ENCODE data around the gene PKIG.
"Not testable (repeated sequence)": the region's sequence is repeated elsewhere in the genome, so short reads cannot be mapped to it uniquely, and the experiment has no call there.

The PKIG gene

DNA sequence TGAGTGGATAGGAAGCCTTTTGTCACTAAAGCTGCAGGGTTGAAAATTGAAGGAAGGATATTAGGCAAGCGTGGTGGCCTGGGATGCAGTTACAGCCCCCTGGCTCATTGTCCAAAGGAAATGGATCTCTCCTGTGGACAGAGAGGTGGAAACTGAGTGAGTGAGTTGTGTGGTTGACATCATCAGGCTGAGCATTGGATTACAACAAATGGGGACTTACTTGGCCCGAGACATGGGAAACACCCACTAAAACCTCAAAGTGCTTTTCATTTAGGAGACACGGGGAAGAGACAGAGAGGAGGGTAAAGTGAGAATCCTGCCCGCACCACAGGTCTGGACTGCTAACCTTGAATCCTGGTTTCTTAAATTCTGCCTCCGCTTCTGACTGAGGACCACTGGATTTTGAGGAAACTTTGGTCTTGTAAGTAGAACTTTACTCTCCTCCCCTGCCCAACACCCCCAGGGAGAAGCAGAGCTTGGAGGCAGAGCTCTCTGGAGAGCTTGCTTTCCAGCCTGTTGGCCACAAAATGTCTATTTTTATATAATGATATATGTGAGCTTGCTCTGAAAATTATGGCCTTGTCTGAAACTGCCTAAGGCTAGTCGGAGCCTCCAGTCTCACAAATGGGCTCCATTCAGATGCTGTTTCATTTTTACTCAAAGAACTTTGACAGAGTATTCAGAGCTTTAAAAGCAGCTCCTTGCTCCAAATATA, at the start of gene PKIG:
Gene PKIG, plus strand, starts transcription at position 269 of the 715 bp plus-strand sequence. CDS start 31,978 bp downstream, outside the sequence.
- no peak for DNase-seq (ENCODE audit: low read depth)

DNA sequence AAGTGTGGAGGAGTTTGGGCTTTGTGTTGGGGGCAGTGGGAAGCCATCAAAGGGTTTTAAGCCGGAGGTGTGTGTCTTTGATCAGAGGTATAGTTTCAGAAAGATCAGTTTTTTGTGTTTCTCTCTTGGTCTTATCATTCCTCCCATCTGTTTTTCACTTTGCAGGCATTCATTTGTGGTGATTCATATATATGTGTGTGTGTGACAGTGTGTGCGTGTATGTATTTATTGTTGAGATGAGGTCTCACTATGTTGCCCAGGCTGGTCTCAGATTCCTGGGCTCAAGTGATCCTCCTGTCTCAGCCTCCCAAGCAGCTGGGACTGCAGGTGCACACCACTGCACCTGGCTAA, 49.4 kb upstream of the PKIG start:
- DNase-seq (ENCODE audit: low read depth), result no peak

DNA sequence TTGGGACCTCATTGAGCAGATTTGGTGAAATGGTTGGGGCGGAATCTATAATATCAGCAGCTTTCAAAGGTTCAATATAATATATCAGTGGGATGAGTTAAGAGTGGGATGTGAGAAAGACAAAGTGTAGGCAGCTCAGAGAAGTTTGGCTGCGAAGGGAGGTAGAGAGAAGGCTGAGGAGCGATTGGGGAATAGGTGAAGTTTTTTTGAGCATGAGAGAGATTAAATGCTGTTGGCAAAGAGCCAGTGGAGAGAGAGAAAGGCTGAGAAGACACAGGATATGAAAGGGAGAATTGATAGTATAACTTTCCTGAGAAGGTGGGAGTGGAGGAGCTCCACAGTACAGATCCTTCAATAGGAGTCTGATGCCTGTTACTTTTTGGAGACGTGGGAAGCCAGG, 48.5 kb upstream of the PKIG start:
- DNase-seq (ENCODE audit: low read depth), result no peak

DNA sequence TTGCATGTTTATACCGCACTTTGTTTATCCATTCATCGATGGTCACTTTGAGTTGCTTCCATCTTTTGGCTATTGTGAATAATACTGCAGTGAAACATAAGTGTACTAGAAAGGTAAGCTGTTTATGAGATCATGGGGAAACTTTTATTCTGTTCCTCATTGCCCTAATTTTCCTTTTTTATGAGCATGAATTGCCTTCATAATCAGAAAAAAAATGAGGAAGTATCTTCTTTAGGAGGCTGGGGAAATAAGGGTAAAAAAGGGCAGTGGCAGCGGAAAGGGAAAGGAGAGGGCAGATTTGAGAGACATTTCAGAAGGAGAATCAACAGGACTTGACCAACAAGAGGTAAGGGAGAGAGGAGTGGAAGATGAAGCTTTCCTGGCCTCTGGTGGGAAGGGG, 46.2 kb upstream of the PKIG start:
- no peak for DNase-seq (ENCODE audit: low read depth)

DNA sequence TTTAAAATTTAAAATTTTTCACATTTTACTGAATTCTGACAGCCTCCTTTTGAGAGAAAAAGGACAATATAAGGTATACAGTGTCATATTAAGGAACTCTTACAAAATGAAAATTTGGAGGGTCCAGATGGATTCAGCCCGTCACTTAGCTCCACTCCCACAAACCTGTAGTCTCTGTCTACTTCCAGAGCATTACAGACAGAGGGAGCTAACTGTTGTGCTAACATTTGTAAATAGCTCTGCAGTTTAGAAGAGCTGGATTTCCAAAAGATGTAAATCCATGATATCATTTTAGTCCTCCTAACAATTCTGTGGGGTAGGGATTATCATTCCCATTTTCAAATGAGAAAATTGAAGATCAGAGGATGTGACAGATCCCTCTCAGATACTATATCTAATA, 44.4 kb upstream of the PKIG start:
- no peak for DNase-seq (ENCODE audit: low read depth)

DNA sequence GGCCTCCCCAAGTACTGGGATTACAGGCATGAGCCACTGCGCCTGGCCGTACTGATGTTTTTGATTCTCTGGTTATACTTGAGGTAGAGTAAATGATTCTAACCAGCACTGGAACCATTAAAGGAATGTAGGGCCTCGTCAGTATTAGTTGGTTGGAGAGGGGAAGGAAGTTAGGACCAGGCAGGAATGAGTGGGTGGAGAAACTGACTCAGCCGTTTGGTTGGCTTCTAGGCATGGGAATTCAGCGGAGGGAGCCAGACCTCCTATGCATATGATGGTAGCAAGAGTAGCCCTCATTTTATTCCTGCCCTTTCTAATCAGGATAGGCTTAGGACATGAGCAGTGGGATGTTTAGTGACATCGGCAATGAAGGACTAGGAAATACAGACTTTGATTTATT, 41.5 kb upstream of the PKIG start:
- DNase-seq (ENCODE audit: low read depth), result no peak

DNA sequence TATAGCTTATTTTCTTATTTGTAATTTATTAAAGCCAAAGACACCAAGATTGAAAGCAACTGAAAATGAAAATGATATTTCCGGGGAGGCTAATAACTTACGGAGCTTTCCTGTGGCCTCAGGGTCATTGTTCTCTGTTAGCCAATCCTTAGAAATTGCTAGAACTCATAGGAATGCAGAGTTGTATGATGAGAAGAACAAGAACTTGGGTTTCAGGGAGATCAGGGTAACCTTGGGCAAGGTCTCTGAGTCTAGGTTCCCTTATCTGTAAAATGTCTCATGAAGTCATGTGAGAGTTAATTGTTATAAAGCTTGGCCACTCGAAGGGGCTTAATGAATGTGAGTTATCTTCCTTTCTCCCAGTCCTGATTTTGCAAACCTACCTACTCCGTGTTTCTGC, 40.4 kb upstream of the PKIG start:
- no peak for DNase-seq (ENCODE audit: low read depth)

DNA sequence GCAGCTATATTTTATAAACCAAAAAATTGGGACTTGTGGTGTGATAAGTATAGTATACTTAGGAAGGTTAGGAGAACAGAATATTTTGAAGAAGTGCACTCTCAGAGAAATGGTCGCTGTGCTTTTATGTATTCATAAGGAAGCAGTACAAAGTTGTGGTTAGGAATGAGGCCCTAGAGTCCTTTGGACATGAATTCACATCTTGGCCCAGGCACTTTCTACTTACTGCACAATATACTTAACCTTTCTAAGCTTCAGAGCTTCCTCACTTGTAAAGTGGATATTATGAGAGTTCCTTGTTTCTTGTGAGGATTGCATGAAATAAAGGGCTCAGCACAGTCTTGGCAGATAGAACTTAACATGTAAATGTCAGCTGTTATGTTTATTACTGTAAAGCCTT, 39.5 kb upstream of the PKIG start:
- DNase-seq (ENCODE audit: low read depth), result no peak

DNA sequence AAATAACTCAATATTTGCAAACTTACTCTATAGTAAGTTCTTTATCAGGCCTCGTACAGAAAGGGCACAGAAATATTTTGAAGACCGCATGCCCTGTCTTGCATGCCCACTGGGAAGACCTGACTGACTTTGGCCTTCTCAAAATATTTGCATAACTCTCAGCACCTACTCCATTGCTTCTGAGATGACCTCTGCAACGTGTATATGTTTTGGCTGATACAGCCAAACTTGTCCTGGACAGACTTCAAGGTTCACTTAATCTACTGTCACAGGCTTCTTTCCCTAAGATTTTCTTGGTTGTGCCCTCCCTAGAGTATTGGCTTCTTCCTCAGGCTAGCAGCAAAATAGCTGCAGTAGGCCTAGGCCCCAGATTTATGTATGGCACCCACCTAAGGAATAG, 39.0 kb upstream of the PKIG start:
- DNase-seq (ENCODE audit: low read depth), result no peak

DNA sequence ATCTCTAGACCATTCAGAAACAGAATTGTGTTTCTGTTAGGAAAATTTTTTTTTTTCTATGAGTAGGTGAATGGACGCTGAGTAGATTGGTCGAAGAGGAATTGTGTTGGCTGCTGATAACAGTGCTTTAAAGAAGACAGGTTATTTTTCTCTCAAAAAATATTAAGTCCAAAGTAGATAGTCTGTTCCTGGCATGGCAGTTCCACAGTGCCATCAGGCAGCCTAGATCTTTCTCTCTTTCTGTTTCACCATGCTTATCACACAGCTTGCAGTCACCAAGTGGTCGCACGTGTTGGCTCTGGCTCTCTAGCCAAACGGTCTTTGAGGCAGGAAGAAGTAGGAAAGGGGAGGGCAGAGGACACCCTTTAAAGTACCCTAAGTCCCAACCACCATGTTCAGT, 38.1 kb upstream of the PKIG start:
- no peak for DNase-seq (ENCODE audit: low read depth)

DNA sequence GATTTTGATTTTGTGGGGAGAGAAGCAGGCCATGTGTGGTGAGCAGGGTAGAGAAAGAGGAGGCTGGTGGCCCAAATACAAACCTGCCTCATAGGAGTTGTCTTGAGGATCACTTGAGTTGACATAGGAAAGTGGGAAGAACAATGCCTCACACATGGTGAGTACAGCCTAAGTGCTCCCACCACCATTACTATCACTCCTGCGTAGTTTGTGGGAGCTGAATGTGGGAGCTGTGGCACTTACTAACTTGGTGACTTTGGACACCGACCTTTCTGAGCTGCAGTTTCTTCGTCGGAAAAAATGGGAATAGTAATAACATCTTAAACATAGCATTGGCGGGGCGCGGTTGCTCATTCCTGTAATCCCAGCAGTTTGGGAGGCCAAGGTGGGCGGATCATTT, 35.0 kb upstream of the PKIG start:
- DNase-seq (ENCODE audit: low read depth), result no peak

DNA sequence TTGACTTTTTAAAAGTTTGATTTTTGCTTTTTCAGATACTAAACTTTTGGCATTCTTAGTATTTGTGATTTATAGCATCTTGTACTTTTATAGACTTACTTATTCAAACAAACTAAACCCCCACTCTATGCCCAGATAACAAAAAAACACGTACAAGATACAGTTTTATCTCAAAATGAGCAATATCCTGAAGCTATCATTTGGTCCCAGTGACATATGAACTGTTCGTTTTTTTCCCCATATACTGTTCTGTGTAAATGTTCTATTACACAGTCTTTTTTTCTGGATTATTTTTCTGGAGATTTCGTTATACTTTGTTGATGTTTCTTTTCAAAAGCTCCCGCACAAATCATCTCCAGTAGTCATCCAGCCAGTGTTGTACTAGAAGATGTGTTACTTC, 33.3 kb upstream of the PKIG start:
- DNase-seq (ENCODE audit: low read depth), result no peak

DNA sequence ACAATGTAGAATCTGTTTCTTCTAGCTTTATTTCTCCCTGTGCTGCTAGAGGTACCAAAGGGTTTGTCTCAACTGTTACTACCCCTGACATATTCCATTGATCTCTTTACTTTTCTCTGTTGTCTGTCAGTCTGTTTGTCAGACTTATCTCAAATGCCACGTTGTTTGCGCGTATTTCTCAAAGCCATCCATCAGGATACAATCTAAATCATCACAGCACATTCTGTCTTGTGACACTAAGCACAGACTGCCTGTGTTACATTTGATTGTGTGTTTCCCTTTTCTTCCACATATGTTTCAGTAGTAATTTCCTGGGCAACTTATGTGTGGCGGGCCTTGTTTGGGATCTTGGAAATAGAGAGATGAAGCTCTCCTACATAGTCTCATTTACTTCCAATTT, 30.3 kb upstream of the PKIG start:
- DNase-seq (ENCODE audit: low read depth), result no peak

DNA sequence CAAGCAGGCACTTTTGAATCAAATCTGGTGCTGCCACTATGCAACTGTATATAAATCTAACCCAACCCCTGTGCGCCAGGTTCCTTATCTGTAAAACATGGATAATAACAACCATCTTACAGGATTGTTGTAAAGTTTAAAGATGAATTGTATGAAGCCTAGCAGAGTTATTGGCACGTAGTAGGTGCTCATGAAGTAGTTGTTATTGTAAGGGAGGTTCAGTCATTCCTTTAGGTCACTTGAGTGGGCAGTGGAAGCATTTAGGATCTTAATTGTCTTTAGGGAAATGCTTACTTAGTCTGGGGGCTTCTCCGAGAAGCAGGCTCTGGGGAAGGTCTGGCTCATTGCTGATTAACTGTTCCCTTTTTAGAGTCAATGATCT, 29.8 kb upstream of the PKIG start:
- no peak for DNase-seq (ENCODE audit: low read depth)

DNA sequence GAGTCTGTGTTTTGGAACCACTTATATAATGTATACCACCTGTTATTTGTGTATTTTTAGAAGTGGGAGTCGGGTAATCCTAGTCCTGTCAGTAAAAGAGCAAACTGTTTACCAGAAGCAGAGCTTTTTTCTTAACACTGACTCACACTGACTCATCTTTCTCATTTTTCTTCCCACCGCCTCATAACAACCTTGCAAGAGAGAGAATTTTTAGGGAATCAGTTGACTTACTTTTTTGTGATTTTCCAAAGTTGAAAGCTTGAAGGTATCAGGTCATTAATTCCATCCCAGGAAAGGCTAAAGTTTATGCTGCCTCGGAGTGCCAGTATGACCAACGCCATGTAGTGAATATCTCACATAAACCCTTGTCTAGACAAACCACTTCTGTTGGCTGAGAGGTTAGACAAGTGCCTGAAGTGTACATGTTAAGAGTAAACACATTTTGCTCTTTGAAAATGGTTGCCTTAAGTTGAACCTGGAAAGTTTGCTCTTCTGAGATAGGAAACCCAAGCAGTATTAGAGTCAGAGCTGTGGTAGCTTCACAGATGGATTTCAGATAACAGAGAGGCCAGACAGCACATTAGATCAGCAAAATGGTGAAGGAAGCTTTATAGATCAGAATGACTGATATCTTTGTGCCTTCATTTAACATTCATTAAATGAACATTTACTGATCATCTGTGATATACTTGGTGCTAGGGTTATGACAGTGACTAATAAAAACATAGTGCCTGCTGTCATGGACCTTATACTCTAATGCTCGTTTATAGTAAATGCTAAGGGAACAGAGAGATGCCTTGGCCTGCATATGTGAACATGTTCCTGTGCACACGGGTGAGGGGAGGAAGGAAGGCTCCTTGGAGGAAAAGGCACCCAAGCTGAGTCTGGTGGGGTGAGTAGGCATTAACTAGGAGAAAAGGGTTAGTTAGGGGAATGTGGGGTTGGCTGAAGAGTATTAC, 29.1 kb upstream of the PKIG start:
- DNase-seq (ENCODE audit: low read depth), result no peak

DNA sequence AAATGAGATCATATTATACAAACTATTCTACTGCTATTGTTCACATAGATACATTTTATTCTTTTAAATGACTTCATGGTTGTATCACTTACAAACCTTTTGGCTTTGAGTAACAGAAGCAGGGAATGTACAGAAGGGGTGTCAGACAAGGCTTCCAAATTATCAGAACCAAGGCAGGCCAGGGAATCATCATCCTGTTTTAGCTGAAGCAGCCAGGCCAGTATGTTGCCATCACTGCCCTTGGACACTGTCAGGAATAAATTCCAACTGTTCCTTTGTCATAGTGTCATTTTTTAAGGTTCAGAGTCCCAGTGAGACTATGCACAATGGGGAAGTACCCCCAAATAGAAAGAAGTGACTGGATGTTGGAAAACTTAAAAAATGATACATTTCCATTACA, 23.1 kb upstream of the PKIG start:
- no peak for DNase-seq (ENCODE audit: low read depth)

DNA sequence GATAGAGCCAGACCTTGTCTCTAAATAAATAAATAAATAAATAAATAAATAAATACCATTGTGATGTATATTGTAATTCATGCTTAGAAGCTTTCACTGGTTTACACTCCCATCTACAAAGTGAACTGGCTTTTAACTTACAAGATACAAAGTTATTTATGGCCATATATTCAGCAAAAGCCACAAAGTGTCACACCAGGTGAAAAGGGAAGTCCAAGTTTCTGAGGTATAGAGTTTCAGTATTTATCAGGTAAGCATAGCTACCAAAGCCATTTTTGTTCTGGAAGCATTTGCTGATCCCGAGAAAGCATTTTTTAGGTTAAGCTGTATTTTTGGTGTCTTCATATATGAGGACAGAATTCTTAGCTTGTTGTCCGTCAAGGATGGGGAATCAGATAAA, 22.1 kb upstream of the PKIG start:
- no peak for DNase-seq (ENCODE audit: low read depth)

DNA sequence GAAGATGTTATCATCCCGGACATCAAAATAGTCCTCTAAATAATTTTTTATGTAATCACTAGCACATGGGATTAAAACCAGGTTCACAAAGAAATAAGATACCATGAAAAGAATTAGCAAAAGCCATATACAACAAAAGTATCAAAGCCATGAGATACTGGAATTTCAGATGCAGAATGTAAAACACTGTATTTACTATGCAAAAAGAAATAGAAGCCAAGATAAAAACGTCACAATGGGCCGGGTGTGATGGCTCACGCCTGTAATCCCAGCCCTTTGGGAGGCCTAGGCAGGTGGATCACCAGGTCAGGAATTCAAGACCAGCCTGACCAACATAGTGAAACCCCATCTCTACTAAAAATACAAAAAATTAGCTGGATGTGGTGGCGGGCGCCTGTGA, 21.6 kb upstream of the PKIG start:
- DNase-seq (ENCODE audit: low read depth), result not testable (repeated sequence)

DNA sequence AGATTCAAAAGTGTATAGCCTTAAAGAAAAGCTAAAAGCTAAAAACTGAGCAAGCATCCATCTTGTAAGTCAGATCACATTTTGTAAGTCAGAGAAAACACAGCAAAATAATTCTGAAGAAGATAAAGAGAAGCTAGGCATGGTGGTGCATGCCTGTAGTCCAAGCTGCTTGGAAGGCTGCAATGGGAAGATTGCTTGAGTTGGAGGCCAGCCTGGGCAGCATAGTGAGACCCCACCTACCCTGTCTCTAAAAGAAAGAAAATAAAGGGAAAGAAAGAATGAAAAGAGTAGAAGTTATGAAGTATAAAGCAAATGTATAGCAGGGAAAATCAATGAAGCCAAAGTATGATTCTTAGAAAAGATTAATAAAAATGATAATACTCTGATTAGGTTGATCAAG, 20.5 kb upstream of the PKIG start:
- DNase-seq (ENCODE audit: low read depth), result no peak

DNA sequence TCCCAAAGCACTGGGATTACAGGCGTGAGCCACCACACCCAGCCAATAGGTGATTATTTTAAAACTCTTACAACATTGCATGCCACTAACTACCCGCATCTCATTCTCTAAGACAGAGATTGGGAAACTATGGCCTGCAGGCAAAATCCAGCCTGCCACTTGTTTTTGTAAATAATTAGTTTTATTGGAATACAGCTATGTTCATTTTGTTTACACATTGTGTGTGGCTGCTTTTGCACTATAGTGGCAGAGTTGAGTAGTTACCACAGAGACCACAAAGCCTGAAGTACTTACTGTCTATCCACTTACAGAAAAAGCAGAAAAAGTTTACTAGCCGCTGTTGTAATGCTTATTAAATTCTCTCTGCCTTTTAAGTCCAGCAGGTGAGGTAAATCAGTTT, 16.4 kb upstream of the PKIG start:
- no peak for DNase-seq (ENCODE audit: low read depth)

DNA sequence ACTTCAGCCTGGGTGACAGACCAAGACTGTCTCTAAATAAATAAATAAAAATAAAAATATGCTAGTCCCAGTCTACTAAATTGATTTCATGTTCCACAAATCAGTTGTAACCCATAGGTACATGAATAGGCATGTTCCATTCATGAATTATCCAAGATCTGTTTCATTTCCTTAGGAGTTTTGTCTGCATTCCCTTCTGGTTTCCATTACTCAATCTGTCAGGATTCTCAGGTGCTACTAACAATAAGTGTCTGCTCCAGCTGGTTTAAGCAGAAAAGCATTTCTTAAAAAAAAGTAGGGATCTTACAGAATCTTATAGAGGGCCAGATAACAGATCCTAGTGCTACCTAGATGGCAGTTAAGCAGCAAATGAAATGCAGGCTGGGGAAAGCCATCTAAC, 15.6 kb upstream of the PKIG start:
- no peak for DNase-seq (ENCODE audit: low read depth)

DNA sequence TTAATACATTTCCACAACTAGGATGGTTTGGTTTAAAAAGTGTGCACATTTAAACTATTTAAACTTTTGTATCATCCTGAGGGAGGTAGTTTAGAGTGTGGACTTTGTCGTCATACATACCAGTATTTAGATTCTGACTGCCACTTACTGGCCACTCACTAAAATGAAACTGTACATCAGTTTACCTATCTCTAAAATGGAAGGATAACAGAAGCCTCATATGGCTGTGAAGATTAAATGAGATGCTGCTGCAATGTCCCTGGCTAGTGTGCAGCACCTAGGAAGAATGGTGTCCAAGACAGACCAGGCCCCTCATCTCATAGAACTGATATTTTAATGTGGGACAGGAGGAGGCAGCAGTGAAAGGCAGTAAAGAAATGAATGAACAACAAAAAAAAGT, 12.0 kb upstream of the PKIG start:
- no peak for DNase-seq (ENCODE audit: low read depth)

DNA sequence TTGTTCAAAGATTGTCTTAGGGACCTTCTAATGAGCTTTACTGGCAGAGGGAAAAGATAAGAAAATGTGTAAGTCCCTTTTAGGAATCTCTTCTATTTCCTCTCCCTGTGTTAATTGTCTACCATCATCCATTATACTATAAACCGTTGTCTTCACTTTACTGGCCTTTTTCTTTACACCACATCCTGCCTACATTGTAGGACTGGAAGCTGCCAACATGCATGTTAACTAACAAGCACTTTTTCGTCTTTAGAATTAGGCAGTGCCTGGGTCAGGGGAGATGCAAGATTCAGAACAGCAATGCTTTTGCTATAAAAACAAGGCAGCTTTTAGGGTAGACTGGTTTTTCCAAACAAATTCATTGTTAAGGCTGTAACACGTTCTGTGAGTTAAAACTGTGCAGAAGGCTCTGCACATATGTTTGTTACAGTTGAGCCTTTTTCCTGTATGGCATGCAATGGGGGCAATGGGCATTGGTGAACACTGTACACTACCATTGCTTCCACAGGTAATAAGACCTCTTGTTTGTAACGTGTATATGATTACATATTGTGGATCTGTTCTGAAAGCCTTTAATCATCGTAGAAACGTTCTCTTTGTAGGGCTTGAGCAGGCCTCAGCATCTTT, 10.9 kb upstream of the PKIG start:
- DNase-seq (ENCODE audit: low read depth), result no peak

All from stimulated activated CD8-positive, alpha-beta memory T cell treated with anti-CD3 and anti-CD28 coated beads, Interleukin-15, amount 100 ng/mL, for 1 hour (primary cell).